ENCODE measurements around the gene GARIN1A. TPM values are rescaled to one million over a fixed set of nuclear protein-coding genes. Genes with fewer than 3 reads are reported as not detected.

GARIN1A gene
- total RNA-seq, 4 donors from 2014 or later: 0.25 to 1.5 (median 1.3) TPM

- H3K4me1 ChIP-seq: peaks cover 0 to 9% (median 5%) of the 10 kb centered on the region in 3 donors
- peak in 2 of 4 experiments; percentile 3 to 17 for TF ChIP-seq CTCF (IDR thresholded peaks at IDR 0.05)
- TF ChIP-seq POLR2A (IDR thresholded peaks at IDR 0.05): no peak
- peak; percentile 60 for ATAC-seq
- WGBS, 2 donors (ENCODE audit: low coverage in 1 of 2): 3 to 4% methylated on average over 14 to 17 of the region's 37 CpGs
- peaks cover 63% of the 10 kb centered on the region for H3K27me3 ChIP-seq
- no peak overlapping the region for H3K27ac ChIP-seq
- H3K4me3 ChIP-seq: peak overlapping the region in 1 of 2 donors; percentile 42
- H3K36me3 ChIP-seq: no peaks in the 10 kb centered on the region
- H3K9me3 ChIP-seq: no peaks in the 10 kb centered on the region
These were observed 25.3 kb downstream of the GARIN1A start for GRCh38 chr7:128697302-128697905.

- Histone ChIP-seq H3K4me3 (no peak overlapping the region), H3K4me1 (peaks cover 0 to 9% (median 5%) of the 10 kb centered on the region in 3 donors), H3K9me3 (no peaks in the 10 kb centered on the region), H3K27ac (no peak overlapping the region), H3K36me3 (no peaks in the 10 kb centered on the region), H3K27me3 (peaks cover 55% of the 10 kb centered on the region)
- no peak for TF ChIP-seq EP300 (IDR thresholded peaks at IDR 0.05)
- no peak for TF ChIP-seq POLR2A (IDR thresholded peaks at IDR 0.05)
- TF ChIP-seq POLR2AphosphoS5 (IDR thresholded peaks at IDR 0.05): no peak
- no peak for TF ChIP-seq CTCF (IDR thresholded peaks at IDR 0.05)
- ATAC-seq: no peak
- 77 to 81% methylated on average over 3 of the region's 3 CpGs for WGBS, 2 donors (ENCODE audit: low coverage in 1 of 2)
These were observed 27.2 kb downstream of the GARIN1A start for GRCh38 chr7:128699196-128699712.

GRCh38 chr7:128699895-128700294, 27.8 kb downstream of the GARIN1A start:
- H3K9me3 ChIP-seq: no peaks in the 10 kb centered on the region
- no peaks in the 10 kb centered on the region for H3K36me3 ChIP-seq
- peaks cover 0 to 9% (median 5%) of the 10 kb centered on the region in 3 donors for H3K4me1 ChIP-seq
- H3K27me3 ChIP-seq: peaks cover 51% of the 10 kb centered on the region
- no peak for ATAC-seq
- no peak overlapping the region for H3K27ac ChIP-seq
- WGBS, 2 donors (ENCODE audit: low coverage in 1 of 2): 61 to 80% methylated on average over 1 of the region's 1 CpG
- no peak for TF ChIP-seq CTCF (IDR thresholded peaks at IDR 0.05)
- no peak overlapping the region for H3K4me3 ChIP-seq

- Histone ChIP-seq H3K27me3 (peaks cover 38% of the 10 kb centered on the region), H3K4me3 (no peak overlapping the region), H3K36me3 (no peaks in the 10 kb centered on the region), H3K27ac (no peak overlapping the region), H3K4me1 (peaks cover 0 to 9% (median 5%) of the 10 kb centered on the region in 3 donors), H3K9me3 (no peaks in the 10 kb centered on the region)
- ATAC-seq: no peak
- no peak for TF ChIP-seq EP300 (IDR thresholded peaks at IDR 0.05)
- TF ChIP-seq POLR2A (IDR thresholded peaks at IDR 0.05): no peak
- no peak for TF ChIP-seq POLR2AphosphoS5 (IDR thresholded peaks at IDR 0.05)
- WGBS, 2 donors (ENCODE audit: low coverage in 1 of 2): 75 to 90% methylated on average over 4 to 6 of the region's 6 CpGs
These were observed 29.1 kb downstream of the GARIN1A start for GRCh38 chr7:128701062-128701785.

GRCh38 chr7:128703609-128704241, 31.6 kb downstream of the GARIN1A start:
- no peak for ATAC-seq

More at GRCh38 chr7:128703609-128704241, 31.6 kb downstream of the GARIN1A start:
- H3K36me3 ChIP-seq: no peaks in the 10 kb centered on the region
- H3K9me3 ChIP-seq: no peaks in the 10 kb centered on the region
- H3K4me1 ChIP-seq: no peaks in the 10 kb centered on the region
- H3K27ac ChIP-seq: no peak overlapping the region
- H3K4me3 ChIP-seq: no peak overlapping the region
- peaks cover 13% of the 10 kb centered on the region for H3K27me3 ChIP-seq
- 49 to 52% methylated on average over 4 to 6 of the region's 7 CpGs for WGBS, 2 donors (ENCODE audit: low coverage in 1 of 2)
- TF ChIP-seq POLR2A (IDR thresholded peaks at IDR 0.05) (no peak), CTCF (IDR thresholded peaks at IDR 0.05) (no peak), POLR2AphosphoS5 (IDR thresholded peaks at IDR 0.05) (no peak), EP300 (IDR thresholded peaks at IDR 0.05) (no peak)
